AG04450 (cell line): ENCODE data around the gene YLPM1. TPM values are rescaled to one million over a fixed set of nuclear protein-coding genes. Genes with fewer than 3 reads are reported as not detected.

Experiments
- CTCF ChIA-PET: fragments of 300-600, 350-600 bp; formaldehyde crosslinking; extraction: SDS; loops from one replicate; lab custom pipeline; 2022; ENCODE audit warnings: antibody characterized with exemption, inconsistent platforms; lab: Charles Lee
- POLR2A ChIA-PET: fragments of 350-600 bp; formaldehyde crosslinking; extraction: SDS; loops from one replicate; lab custom pipeline; 2021; ENCODE audit warnings: antibody characterized with exemption, inconsistent platforms; lab: Yijun Ruan, JAX
- DNase-seq: peaks from one replicate; pipeline ENCODE4 v3.0.0-alpha.2; 2011; ENCODE audit warnings: low read depth, low spot score
- H3K27ac ChIP-seq: one replicate; pipeline ENCODE4 v1.5.1; 2012; ENCODE audit warnings: low read depth, low read length, control low read depth
- H3K27me3 ChIP-seq: one replicate; pipeline ENCODE4 v1.6.0; 2012; ENCODE audit warnings: low read length; ENCODE audit not compliant: control insufficient read depth, insufficient read depth
- H3K4me3 ChIP-seq: 2 replicates; pipeline ENCODE4 v1.5.1; 2011; ENCODE audit warnings: mild to moderate bottlenecking, low read depth, low read length, control low read depth
- H3K9me3 ChIP-seq: 2 replicates; pipeline ENCODE4 v1.5.1; 2012; ENCODE audit warnings: low read length; ENCODE audit not compliant: control insufficient read depth, insufficient read depth
- polyA plus RNA-seq: library from polyadenylated mRNA; depleted of rRNA; stranded (reverse); fragments of >200 nt; gene quantifications from 2 replicates; pipeline ENCODE4 v1.2.3, GENCODE V29; 2011; rRNA removed
- TF ChIP-seq, protein P1 (sequence below): IDR thresholded peaks from 2 replicates; pipeline ENCODE4 v1.5.1; 2011; ENCODE audit warnings: low read depth, low read length, control low read depth, inconsistent platforms

YLPM1 gene
- polyA plus RNA-seq, 1 experiment = 15.3 TPM

DNA sequence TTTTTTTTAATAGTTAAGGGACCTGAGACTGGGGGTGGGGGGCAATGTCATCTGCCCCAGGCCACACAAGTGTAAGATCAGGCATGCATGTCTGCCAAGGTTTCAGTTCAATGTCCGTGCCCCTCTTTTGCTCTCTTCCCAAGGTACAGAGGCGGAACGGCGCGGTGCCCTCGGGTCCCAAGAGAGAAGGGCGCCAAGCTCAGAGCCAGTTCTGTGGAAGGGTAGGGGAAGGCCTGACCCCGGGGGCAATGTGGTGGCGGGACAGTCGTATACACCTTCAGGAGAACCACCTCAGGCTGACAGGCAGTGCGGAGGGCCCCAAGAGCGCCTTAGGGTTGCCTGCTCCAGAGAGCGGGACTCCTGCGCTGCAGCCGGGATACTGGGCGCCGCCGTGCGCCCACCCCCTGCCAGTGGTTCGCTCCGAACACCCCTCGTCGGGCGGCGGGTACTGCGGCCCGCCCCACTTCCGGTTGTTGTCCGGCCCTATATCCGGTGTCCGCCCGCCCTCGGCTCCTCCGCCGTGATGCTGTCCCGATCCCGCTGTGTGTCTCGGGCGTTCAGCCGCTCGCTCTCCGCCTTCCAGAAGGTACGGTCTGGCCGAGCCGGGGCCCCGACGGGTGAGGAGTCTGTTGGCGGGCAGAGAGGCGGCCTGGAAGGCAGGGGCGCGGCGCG is 118.5 kb downstream of the YLPM1 start, which contains the start of gene DLST:
Gene DLST (plus strand): TSS at position 486 of the 672 bp plus-strand sequence. CDS start 38 bp downstream, at position 524.
- ChIA-PET POLR2A (interaction anchor here (0.7 kb wide), 2 partner anchors 20 to 118 kb away, joined by 3 to 11 read pairs; partner anchors contain the start of gene YLPM1), CTCF (interaction anchor here (0.5 to 11.3 kb wide), 5 partner anchors 20 to 269 kb away, joined by 3 to 173 read pairs (median 5); no protein-coding TSS in a partner anchor)
- TF ChIP-seq, protein P1, sequence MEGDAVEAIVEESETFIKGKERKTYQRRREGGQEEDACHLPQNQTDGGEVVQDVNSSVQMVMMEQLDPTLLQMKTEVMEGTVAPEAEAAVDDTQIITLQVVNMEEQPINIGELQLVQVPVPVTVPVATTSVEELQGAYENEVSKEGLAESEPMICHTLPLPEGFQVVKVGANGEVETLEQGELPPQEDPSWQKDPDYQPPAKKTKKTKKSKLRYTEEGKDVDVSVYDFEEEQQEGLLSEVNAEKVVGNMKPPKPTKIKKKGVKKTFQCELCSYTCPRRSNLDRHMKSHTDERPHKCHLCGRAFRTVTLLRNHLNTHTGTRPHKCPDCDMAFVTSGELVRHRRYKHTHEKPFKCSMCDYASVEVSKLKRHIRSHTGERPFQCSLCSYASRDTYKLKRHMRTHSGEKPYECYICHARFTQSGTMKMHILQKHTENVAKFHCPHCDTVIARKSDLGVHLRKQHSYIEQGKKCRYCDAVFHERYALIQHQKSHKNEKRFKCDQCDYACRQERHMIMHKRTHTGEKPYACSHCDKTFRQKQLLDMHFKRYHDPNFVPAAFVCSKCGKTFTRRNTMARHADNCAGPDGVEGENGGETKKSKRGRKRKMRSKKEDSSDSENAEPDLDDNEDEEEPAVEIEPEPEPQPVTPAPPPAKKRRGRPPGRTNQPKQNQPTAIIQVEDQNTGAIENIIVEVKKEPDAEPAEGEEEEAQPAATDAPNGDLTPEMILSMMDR = no peak
- H3K9me3 ChIP-seq = no peaks in the 10 kb centered on the region
- peak; percentile 66 for DNase-seq
- H3K27ac ChIP-seq = peak within 1 kb of the TSS; percentile 85
- H3K27me3 ChIP-seq = no peaks in the 10 kb centered on the region
- peak within 1 kb of the TSS; percentile 86 for H3K4me3 ChIP-seq

DNA sequence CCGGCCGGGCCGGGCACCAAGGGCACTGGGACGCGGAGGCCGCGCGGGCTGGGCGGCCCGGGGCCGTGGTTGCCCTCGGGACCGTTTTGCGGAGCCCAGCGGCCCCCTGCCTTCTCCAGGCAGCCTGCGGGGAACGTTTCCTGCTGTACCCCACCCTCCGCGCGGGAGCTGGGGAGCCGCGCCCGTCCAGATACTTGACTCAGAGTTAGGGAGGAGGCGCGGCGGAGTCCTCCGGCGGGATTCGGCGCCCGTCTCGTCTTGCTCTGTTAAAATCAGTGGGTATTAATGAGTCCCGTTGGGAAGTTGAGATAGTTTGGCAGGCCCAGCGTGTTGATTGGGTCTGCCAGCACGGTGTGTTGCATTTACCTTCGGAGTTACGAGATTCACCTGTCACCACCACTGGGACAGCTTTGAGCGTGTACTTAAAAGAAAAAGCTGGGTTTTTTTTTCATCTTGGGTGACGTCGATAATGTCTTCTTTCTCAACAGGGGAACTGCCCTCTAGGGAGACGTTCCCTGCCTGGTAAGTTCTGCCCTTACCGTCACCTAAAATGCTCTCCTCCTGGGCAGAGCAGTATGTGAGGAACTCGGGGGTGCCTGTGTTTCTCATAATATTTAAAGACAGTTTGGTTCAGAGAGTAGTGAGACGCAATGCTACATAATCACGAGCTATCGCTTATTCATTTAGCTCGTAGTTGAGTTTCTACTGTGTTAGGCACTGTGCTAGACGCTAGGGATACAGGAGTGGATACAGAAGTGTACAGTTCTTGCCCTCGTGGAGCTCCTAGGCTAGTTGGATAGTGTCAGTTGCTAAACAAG is 119.2 kb downstream of the YLPM1 start:
- no peaks in the 10 kb centered on the region for H3K27me3 ChIP-seq
- POLR2A ChIA-PET = interaction anchor here (0.6 to 0.8 kb wide), 2 partner anchors 14 to 21 kb away, joined by 3 to 6 read pairs; no protein-coding TSS in a partner anchor

More for the DNA sequence above, 119.2 kb downstream of the YLPM1 start:
- TF ChIP-seq, protein P1 = no peak
- CTCF ChIA-PET = interaction anchor here (1.9 to 11.3 kb wide), 3 partner anchors 21 to 206 kb away, joined by 7 to 173 read pairs (median 21); no protein-coding TSS in a partner anchor
- no peak for DNase-seq
- Histone ChIP-seq H3K27ac (peak overlapping the region; percentile 85), H3K9me3 (no peaks in the 10 kb centered on the region), H3K4me3 (peak overlapping the region; percentile 86)

Other genes starting within 250 kb of the YLPM1 start
- gene LTBP2, start 151.1 kb upstream of the YLPM1 start, polyA plus RNA-seq = 44.3 and 61.8 TPM in 2 replicates
- 51.8 and 55.3 TPM in 2 replicates for gene AREL1, start 50.2 kb upstream of the YLPM1 start, polyA plus RNA-seq
- gene FCF1, start 50.2 kb upstream of the YLPM1 start, polyA plus RNA-seq = 61.3 and 78.5 TPM in 2 replicates
- gene PROX2, start 112.8 kb downstream of the YLPM1 start, polyA plus RNA-seq = not detected in 2 replicates
- gene DLST, start 118.6 kb downstream of the YLPM1 start, polyA plus RNA-seq = 148 and 150 TPM in 2 replicates
- gene RPS6KL1, start 159.9 kb downstream of the YLPM1 start, polyA plus RNA-seq = 0.37 and 0.64 TPM in 2 replicates
- gene PGF, start 192.3 kb downstream of the YLPM1 start, polyA plus RNA-seq = 0.55 and 0.63 TPM in 2 replicates
- 78.3 and 82.5 TPM in 2 replicates for gene EIF2B2, start 239.6 kb downstream of the YLPM1 start, polyA plus RNA-seq